GM12891 (cell line): ENCODE measurements around the gene NXN.

ENCODE experiments used
- POLR2A ChIP-seq: IDR thresholded peaks from 2 replicates; pipeline ENCODE4 v1.6.1; 2011; ENCODE audit warnings: low read depth, low read length, control low read depth
- POLR2AphosphoS5 ChIP-seq: IDR thresholded peaks from 2 replicates; pipeline ENCODE4 v1.6.1; 2011; ENCODE audit warnings: low read depth, low read length, control low read depth
- SPI1 ChIP-seq: IDR thresholded peaks from 2 replicates; pipeline ENCODE4 v1.6.1; 2011; ENCODE audit warnings: low read depth, low read length, control low read depth
- TAF1 ChIP-seq: IDR thresholded peaks from 2 replicates; pipeline ENCODE4 v1.6.1; 2011; ENCODE audit warnings: low read depth, low read length, control low read depth

DNA sequence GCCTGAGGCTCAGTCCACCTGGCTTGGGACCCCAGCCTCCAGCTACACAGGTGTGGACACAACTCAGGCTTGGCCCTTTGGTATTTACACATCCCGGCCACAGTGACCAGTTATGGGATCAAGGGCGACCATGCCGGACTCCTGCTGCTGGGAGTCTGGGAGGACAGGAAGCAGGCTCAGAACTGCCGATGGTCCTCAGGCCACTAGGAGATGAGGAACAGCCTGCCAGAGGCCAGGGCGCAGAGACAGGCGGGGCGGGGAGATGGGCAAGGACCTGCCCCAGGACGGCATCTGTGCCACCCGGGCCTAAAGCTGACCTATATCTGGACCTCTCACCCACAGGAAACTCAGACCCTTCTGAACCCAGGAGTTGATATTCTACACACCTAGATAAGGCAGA, 12.5 kb downstream of the NXN start:
- TF ChIP-seq POLR2A (no peak), TAF1 (no peak), POLR2AphosphoS5 (no peak), SPI1 (no peak)
